HG03175 (cell line): ENCODE measurements around the gene UACA.
"Not testable (repeated sequence)": the region's sequence is repeated elsewhere in the genome, so short reads cannot be mapped to it uniquely, and the experiment has no call there.

Experiments used
- ATAC-seq: cut with Tn5 transposase; IDR thresholded peaks from one replicate; pipeline ENCODE4 v1.9.1; 2021; ENCODE audit warnings: mild to moderate bottlenecking, moderate library complexity; ENCODE audit not compliant: unreplicated experiment

The UACA gene, protein sequence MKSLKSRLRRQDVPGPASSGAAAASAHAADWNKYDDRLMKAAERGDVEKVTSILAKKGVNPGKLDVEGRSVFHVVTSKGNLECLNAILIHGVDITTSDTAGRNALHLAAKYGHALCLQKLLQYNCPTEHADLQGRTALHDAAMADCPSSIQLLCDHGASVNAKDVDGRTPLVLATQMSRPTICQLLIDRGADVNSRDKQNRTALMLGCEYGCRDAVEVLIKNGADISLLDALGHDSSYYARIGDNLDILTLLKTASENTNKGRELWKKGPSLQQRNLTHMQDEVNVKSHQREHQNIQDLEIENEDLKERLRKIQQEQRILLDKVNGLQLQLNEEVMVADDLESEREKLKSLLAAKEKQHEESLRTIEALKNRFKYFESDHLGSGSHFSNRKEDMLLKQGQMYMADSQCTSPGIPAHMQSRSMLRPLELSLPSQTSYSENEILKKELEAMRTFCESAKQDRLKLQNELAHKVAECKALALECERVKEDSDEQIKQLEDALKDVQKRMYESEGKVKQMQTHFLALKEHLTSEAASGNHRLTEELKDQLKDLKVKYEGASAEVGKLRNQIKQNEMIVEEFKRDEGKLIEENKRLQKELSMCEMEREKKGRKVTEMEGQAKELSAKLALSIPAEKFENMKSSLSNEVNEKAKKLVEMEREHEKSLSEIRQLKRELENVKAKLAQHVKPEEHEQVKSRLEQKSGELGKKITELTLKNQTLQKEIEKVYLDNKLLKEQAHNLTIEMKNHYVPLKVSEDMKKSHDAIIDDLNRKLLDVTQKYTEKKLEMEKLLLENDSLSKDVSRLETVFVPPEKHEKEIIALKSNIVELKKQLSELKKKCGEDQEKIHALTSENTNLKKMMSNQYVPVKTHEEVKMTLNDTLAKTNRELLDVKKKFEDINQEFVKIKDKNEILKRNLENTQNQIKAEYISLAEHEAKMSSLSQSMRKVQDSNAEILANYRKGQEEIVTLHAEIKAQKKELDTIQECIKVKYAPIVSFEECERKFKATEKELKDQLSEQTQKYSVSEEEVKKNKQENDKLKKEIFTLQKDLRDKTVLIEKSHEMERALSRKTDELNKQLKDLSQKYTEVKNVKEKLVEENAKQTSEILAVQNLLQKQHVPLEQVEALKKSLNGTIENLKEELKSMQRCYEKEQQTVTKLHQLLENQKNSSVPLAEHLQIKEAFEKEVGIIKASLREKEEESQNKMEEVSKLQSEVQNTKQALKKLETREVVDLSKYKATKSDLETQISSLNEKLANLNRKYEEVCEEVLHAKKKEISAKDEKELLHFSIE (N-terminal part only)

GRCh38 chr15:70763120-70763949 is at the start of gene UACA:
Gene UACA, minus strand, starts transcription at chr15:70763558. Its CDS starts 151 bp downstream, at chr15:70763407.
- ATAC-seq, result peak; percentile 92

GRCh38 chr15:70812827-70813364 is 49.5 kb upstream of the UACA start:
- no peak for ATAC-seq

- ATAC-seq, result no peak
Measured at GRCh38 chr15:70810916-70811578, 47.7 kb upstream of the UACA start.

DNA sequence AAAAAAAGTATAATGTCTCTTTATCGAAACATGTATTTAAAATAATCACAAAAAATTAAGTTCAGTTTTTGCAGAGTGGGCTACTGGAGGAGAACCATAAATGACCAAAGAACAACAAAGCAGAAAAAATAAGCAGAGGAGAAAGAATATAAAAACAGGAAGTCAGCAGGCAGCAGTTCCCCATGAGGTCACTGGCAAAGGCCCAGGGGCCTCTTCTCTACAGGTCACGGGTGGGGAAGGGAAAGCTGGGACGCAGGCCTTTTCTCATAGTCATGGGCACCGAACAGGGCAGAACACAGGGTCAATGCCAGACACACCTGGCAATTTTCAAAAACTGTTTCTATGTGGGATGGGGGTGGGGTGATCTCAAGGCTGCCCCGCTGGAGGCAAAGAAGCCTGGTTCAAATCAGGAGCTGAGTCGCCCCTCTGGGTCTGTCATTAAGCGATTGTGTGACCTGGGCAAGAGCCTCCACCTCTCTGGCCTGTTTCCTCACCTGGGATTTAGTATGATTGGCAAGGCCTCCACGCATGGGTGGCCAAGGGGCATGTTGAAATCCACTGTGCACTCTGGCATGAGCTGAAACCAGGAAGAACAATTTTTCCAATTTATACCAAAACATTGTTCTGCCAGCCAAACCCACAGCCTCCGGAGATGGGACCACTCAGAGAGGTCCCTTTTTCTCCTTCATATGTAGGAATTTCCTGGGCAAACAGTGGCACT is 43.8 kb upstream of the UACA start:
- ATAC-seq, result no peak

- not testable (repeated sequence) for ATAC-seq
Measured at GRCh38 chr15:70804388-70804787, 41.0 kb upstream of the UACA start.

GRCh38 chr15:70802629-70803028 is 39.3 kb upstream of the UACA start:
- ATAC-seq, result no peak

DNA sequence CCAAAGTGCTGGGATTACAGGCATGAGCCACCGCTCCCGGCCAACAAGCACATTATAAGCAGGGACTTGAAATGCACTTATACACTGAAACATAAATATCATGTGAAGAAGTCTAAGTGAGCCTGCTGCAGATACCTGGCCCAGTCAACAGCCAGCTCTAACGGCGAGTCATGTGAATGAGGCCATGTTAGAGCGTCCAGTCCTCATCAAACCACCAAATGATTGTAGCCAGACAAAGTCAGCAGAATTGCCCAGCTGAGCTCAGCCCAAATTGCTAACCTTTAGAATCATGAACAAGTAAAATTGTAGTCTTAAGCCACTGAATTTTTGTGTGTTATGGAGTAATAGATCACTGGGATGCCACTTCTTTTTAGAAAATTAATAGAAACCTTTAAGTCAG is 37.8 kb upstream of the UACA start:
- no peak for ATAC-seq

- ATAC-seq, result no peak
Measured at GRCh38 chr15:70799667-70800450, 36.5 kb upstream of the UACA start.

GRCh38 chr15:70797464-70797863 is 34.1 kb upstream of the UACA start:
- ATAC-seq, result no peak

DNA sequence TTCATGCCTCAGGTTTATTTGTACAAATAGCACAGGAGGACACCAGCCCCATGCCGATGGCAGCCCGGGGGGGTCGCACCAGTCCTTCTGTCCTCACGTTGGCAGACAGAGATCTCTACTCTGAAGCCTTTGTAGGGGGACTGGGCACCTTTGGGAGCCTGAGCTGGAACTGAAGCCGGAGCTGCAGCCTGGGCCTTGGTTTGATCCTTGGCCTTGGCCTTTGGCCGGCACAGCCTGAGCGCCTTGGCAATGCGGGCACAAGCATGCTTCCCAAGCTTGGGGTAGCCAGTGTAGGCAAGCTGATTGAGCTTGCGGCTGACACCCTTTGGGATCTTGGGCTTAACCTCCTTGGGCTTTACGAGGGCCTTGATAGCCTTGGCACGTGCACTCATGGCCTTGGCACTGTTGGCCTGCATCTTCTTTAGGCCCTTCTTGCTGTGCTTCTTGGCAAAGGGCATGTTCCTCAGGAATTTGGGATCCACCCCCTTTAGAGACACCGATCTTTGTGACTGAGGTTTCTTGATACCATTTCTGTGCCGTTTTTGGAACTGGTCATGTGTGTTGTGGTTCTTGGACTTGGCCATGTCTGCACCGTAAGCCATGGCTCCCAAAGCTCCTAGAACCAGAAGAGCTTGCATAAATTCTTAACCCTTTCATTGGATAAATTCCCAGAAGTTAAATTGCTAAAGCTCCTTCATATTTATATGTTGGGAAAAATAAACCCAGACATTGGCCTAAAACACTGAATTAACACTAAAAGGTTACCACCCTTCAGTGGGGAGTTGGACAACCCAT is 33.4 kb upstream of the UACA start:
- ATAC-seq, result no peak

GRCh38 chr15:70795311-70795665 is 31.9 kb upstream of the UACA start:
- ATAC-seq, result no peak

DNA sequence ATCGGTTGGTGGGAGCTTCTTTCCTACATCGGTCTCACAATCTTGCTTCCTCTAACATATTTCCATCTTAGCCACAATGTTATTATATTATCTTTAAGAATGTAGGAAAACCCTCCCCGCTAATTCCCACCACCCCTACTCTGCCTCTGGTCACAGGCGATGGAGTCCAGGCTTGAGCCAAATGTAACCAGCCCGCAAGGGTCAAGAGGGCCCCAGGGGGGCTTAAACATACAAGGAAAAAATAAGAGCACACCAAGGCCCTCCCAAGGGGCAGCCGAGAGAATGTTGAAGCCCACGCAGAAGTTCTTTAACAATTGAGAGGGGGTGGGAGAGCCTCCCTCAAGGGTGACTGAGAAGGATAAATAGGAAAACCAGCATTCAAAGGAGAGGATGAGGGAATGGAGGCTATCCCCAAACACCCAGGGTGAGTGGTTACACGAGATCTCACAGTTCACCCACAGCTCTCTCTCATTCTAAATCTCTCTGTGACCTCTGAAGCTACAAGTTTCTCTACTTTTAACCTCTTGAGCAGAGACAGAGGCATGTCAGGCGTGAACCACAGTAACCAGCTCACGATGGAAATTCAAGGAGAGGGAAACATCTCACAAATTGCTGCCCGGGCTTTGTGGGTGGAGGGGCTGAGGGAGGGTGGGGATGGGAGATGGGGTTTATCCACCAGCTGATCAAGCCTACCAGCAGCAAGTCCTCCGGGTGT is 31.4 kb upstream of the UACA start:
- no peak for ATAC-seq

DNA sequence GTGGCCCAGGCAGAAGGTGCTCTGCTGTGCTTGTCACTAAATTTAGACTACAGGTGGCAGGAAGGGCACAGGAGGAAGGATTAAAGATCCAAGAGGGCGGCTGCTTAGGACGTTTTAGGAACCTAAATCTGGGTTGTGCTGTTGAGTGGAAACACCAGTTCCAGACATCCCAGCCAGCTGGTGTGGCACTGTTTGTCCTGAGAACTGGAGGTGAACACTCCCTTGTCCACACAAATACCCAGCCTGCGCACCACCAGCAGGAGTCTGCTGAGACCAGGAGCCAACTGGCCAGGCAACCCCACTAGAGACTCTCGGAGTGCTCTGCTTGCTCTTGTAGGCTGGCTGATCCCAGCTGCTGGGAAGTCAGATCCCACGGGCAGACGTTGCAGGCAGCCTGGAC is 30.3 kb upstream of the UACA start:
- ATAC-seq, result no peak

DNA sequence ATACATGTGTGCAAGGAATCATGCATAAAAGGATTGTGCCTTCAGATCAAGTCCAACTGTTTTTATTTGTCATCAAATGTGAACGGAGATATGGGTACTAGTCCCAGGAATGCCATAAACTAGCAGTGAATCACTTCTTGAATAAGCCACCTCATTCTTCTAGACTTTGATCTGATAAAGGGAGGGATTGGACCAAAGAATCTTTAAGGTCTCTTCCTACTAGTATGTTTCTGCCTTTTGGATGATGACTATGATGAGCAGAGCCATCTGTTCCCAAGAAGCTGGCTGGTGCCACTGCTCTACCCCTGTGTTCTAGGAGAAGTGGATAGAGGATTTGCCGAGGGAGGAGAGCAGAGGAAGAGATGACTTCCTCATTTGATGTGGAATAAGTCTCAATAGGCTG is 28.8 kb upstream of the UACA start:
- ATAC-seq, result no peak

- no peak for ATAC-seq
Measured at GRCh38 chr15:70791259-70791658, 27.9 kb upstream of the UACA start.

DNA sequence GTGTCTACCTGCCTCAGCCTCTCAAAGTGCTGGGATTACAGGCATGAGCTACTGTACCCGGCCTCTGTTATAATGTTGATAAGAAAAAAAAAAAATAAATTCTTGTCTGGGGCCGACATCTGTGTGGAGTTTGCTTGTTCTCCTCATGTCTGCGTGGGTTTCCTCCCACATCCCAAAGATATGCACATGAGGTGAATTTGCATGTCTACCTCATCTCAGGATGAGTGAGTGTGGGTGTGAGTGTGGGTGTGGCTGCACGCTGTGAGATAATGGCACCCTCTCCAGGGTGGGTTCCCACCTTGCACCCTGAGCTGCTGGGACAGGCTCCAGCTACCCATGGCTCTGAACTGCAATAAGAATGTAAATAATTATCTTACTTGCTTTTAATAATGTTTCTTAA is 25.9 kb upstream of the UACA start:
- no peak for ATAC-seq
